Esophagus squamous epithelium (tissue), 5 donors: ENCODE results near the gene RHBDL2. TPM values are rescaled to one million over a fixed set of nuclear protein-coding genes. Genes with fewer than 3 reads are reported as not detected.
"Not testable (repeated sequence)": the region's sequence is repeated elsewhere in the genome, so short reads cannot be mapped to it uniquely, and the experiment has no call there.

ENCODE experiments used
- DNase-seq: peaks from one replicate; lab custom pipeline; 2025; lab: John Stamatoyannopoulos, UW
- H3K27ac ChIP-seq, 4 donors: fragments of 200-600 bp; sonication (generic); one replicate each; pipeline ENCODE4 v1.5.1; 2016 to 2019; ENCODE audit warnings: mild to moderate bottlenecking in 1 of 4
- H3K27me3 ChIP-seq, 4 donors: fragments of 200-600 bp; sonication (generic); 1 replicate in 3 of 4; 2 replicates in 1 of 4; pipeline versions ENCODE4 v1.5.1 to v1.6.0; 2017 to 2021; ENCODE audit warnings: antibody characterized with exemption in 1 of 4
- H3K36me3 ChIP-seq, 3 donors: fragments of 200-600 bp; sonication (generic); one replicate each; pipeline ENCODE4 v1.5.1; 2016 to 2019
- H3K4me1 ChIP-seq, 3 donors: fragments of 200-600 bp; sonication (generic); one replicate each; pipeline ENCODE4 v1.5.1; 2017 to 2019
- H3K4me3 ChIP-seq, 4 donors: fragments of 200-600 bp; sonication (generic); 1 replicate in 3 of 4; 2 replicates in 1 of 4; pipeline ENCODE4 v1.5.1; 2016 to 2019; ENCODE audit warnings: mild to moderate bottlenecking in 2 of 4, moderate library complexity in 1 of 4
- H3K9me3 ChIP-seq, 3 donors: fragments of 200-600 bp; sonication (generic); one replicate each; pipeline ENCODE4 v1.5.1; 2016 to 2019
- CTCF ChIP-seq, 6 experiments: fragments of 450-650 bp in 4 of 6; fragments of 200-600 bp in 2 of 6; sonication (generic) in 2 of 6; IDR thresholded peaks; one replicate each; pipeline ENCODE4 v1.5.1; 2016 to 2019; ENCODE audit warnings: antibody characterized with exemption in 6 of 6, mild to moderate bottlenecking in 4 of 6, moderate library complexity in 4 of 6
- POLR2A ChIP-seq, 4 donors: fragments of 450-650 bp; IDR thresholded peaks; one replicate each; pipeline ENCODE4 v1.6.1; 2017; ENCODE audit warnings: antibody characterized with exemption in 4 of 4, mild to moderate bottlenecking in 4 of 4, moderate library complexity in 3 of 4
- WGBS, 2 donors: methylation state at CpG; one replicate each; pipeline ENCODE4 v1.1.5; 2018; 5-methylcytosine and 5-hydroxymethylcytosine counted together
- intact Hi-C: fragments of 100-400 bp; cut with DNase I; formaldehyde crosslinking; loops from one replicate; pipeline ENCODE4 v1.15.0; 2022
- total RNA-seq, 4 donors: library from RNA; depleted of rRNA; stranded (reverse); fragments of >200 nt; gene quantifications; one replicate each; pipeline ENCODE4 v1.1.0, GENCODE V29; 2016
- donor health status: DM: yes; HTN: yes; CAD: no.

RHBDL2 gene
- total RNA-seq, 4 donors from 2014 or later = 11.6 to 23.0 (median 17.4) TPM

- no peak for DNase-seq
- Histone ChIP-seq H3K27ac (peak overlapping the region; percentile 96 to 98 (median 98)), H3K27me3 (no peaks in the 10 kb centered on the region), H3K4me3 (peak overlapping the region; percentile 69 to 93 (median 92)), H3K36me3 (peaks cover 0 to 52% (median 0%) of the 10 kb centered on the region in 3 donors), H3K9me3 (no peaks in the 10 kb centered on the region), H3K4me1 (peaks cover 15 to 65% (median 19%) of the 10 kb centered on the region in 3 donors)
- WGBS, 2 donors = 0 to 4% methylated on average over 3 to 6 of the region's 51 CpGs
- TF ChIP-seq CTCF (IDR thresholded peaks at IDR 0.05) = no peak
- TF ChIP-seq POLR2A (IDR thresholded peaks at IDR 0.05) = peak in 1 of 4 donors; percentile 57
- intact Hi-C loops = no loop called here
These were observed 82.6 kb downstream of the RHBDL2 start for GRCh38 chr1:38858833-38859560.

DNA sequence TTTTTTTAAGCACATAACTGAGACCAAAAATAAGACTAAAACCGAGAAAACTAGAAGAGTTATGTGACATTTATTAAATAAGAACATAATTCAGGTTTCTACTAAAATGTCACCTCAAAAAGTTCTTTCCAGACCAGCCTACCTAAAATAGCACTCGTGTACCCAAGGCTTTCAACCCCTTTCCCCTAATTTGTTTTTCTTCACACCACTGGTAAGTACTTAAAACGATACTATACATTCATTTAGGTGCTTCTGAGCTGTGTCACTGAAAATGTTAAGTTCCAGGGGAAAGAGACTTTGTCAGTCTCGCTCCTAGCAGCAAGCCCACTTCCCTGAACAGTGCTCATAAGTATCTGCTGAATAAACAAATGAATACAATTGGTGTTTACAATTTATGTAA lies 88.8 kb downstream of the RHBDL2 start:
- H3K36me3 ChIP-seq = peaks cover 0 to 92% (median 6%) of the 10 kb centered on the region in 3 donors
- intact Hi-C loops = no loop called here

GRCh38 chr1:38848071-38848470 lies 93.6 kb downstream of the RHBDL2 start:
- Histone ChIP-seq H3K27me3 (no peaks in the 10 kb centered on the region), H3K4me1 (no peaks in the 10 kb centered on the region), H3K9me3 (no peaks in the 10 kb centered on the region), H3K4me3 (no peak overlapping the region), H3K36me3 (peaks cover 0 to 100% (median 17%) of the 10 kb centered on the region in 3 donors), H3K27ac (no peak overlapping the region)
- 81 to 82% methylated on average over 1 of the region's 1 CpG for WGBS, 2 donors
- intact Hi-C loops = no loop called here
- no peak for DNase-seq
- no peak for TF ChIP-seq CTCF (IDR thresholded peaks at IDR 0.05)
- TF ChIP-seq POLR2A (IDR thresholded peaks at IDR 0.05) = no peak

More for the DNA sequence above, 88.8 kb downstream of the RHBDL2 start:
- peaks cover 5 to 15% (median 5%) of the 10 kb centered on the region in 3 donors for H3K4me1 ChIP-seq
- H3K27me3 ChIP-seq = no peaks in the 10 kb centered on the region
- no peaks in the 10 kb centered on the region for H3K9me3 ChIP-seq
- no peak overlapping the region for H3K4me3 ChIP-seq
- TF ChIP-seq POLR2A (IDR thresholded peaks at IDR 0.05) (no peak), CTCF (IDR thresholded peaks at IDR 0.05) (no peak)
- no peak overlapping the region for H3K27ac ChIP-seq
- 68 to 73% methylated on average over 4 of the region's 4 CpGs for WGBS, 2 donors
- DNase-seq = no peak

- Histone ChIP-seq H3K27me3 (no peaks in the 10 kb centered on the region), H3K9me3 (no peaks in the 10 kb centered on the region), H3K36me3 (peaks cover 0 to 100% (median 19%) of the 10 kb centered on the region in 3 donors), H3K27ac (no peak overlapping the region), H3K4me1 (no peaks in the 10 kb centered on the region), H3K4me3 (no peak overlapping the region)
- TF ChIP-seq POLR2A (IDR thresholded peaks at IDR 0.05) (no peak), CTCF (IDR thresholded peaks at IDR 0.05) (no peak)
- intact Hi-C loops = no loop called here
- 79 to 87% methylated on average over 3 of the region's 3 CpGs for WGBS, 2 donors
- no peak for DNase-seq
These were observed 95.4 kb downstream of the RHBDL2 start for GRCh38 chr1:38846210-38846609.

- intact Hi-C loops = not testable (repeated sequence)
- H3K36me3 ChIP-seq = peaks cover 0 to 100% (median 19%) of the 10 kb centered on the region in 3 donors
- WGBS, 2 donors = 94 to 97% methylated on average over 3 of the region's 3 CpGs
These were observed 96.5 kb downstream of the RHBDL2 start for GRCh38 chr1:38845088-38845487.

More at GRCh38 chr1:38845088-38845487, 96.5 kb downstream of the RHBDL2 start:
- not testable (repeated sequence) for H3K4me1 ChIP-seq, H3K4me3 ChIP-seq, DNase-seq, H3K27me3 ChIP-seq, H3K27ac ChIP-seq, H3K9me3 ChIP-seq
